NCI-H2029 treated with DMSO at 0.1 percent for 48 hours (cell line): Measurements from ENCODE around the gene SCAND1.
"Not testable (repeated sequence)": the region's sequence is repeated elsewhere in the genome, so short reads cannot be mapped to it uniquely, and the experiment has no call there.

Source experiments
- DNase-seq: peaks from one replicate; lab custom pipeline; 2025; lab: John Stamatoyannopoulos, UW

SCAND1 gene

GRCh38 chr20:35954200-35954906 is at the start of gene SCAND1:
TSS of gene SCAND1 (minus strand) at chr20:35954502. CDS start at chr20:35954284, 218 bp downstream.
- peak; percentile 81 for DNase-seq

GRCh38 chr20:36004045-36004444 is 49.7 kb upstream of the SCAND1 start:
- DNase-seq, result no peak

- DNase-seq, result no peak
Measured at GRCh38 chr20:36002855-36003254, 48.6 kb upstream of the SCAND1 start.

GRCh38 chr20:36001331-36001730 is 47.0 kb upstream of the SCAND1 start:
- DNase-seq, result not testable (repeated sequence)

- DNase-seq, result not testable (repeated sequence)
Measured at GRCh38 chr20:35996492-35996891, 42.2 kb upstream of the SCAND1 start.

- DNase-seq, result peak; percentile 70
Measured at GRCh38 chr20:35994994-35995453, 40.7 kb upstream of the SCAND1 start.

- DNase-seq, result peak; percentile 34
Measured at GRCh38 chr20:35992713-35993335, 38.5 kb upstream of the SCAND1 start.

- no peak for DNase-seq
Measured at GRCh38 chr20:35991142-35991771, 37.0 kb upstream of the SCAND1 start.

- no peak for DNase-seq
Measured at GRCh38 chr20:35988910-35989463, 34.7 kb upstream of the SCAND1 start.

- no peak for DNase-seq
Measured at GRCh38 chr20:35985806-35986205, 31.5 kb upstream of the SCAND1 start.

GRCh38 chr20:35984382-35984781 is 30.1 kb upstream of the SCAND1 start:
- DNase-seq, result no peak

GRCh38 chr20:35981969-35982368 is 27.7 kb upstream of the SCAND1 start:
- DNase-seq, result no peak

GRCh38 chr20:35979544-35979943 is 25.2 kb upstream of the SCAND1 start:
- no peak for DNase-seq

- no peak for DNase-seq
Measured at GRCh38 chr20:35978041-35978513, 23.8 kb upstream of the SCAND1 start.

- no peak for DNase-seq
Measured at GRCh38 chr20:35975576-35976373, 21.5 kb upstream of the SCAND1 start.

- no peak for DNase-seq
Measured at GRCh38 chr20:35974256-35974655, 20.0 kb upstream of the SCAND1 start.

- DNase-seq, result no peak
Measured at GRCh38 chr20:35972462-35972861, 18.2 kb upstream of the SCAND1 start.

GRCh38 chr20:35971981-35972380 is 17.7 kb upstream of the SCAND1 start:
- DNase-seq, result no peak

- DNase-seq, result no peak
Measured at GRCh38 chr20:35968930-35969329, 14.6 kb upstream of the SCAND1 start.

- no peak for DNase-seq
Measured at GRCh38 chr20:35967979-35968640, 13.8 kb upstream of the SCAND1 start, which contains the start of gene CNBD2. TSS of gene CNBD2 (plus strand) at chr20:35968590. CDS start at chr20:35968763, 173 bp downstream.

GRCh38 chr20:35963878-35964277 is 9.6 kb upstream of the SCAND1 start:
- no peak for DNase-seq
